ENCODE measurements around the gene DSCAM. TPM values are rescaled to one million over a fixed set of nuclear protein-coding genes. Genes with fewer than 3 reads are reported as not detected.

The DSCAM gene
- total and polyA plus RNA-seq, 2 experiments from 2014 or later = 0.07 TPM; not detected in 1

- TF ChIP-seq ZNF462 (CRISPR knock-in tag; IDR thresholded peaks at IDR 0.05) = no peak
- no peak for TF ChIP-seq STAT1 (IDR thresholded peaks at IDR 0.05; ENCODE audit: unreplicated experiment)
Measured at GRCh38 chr21:40671716-40672115, 175.2 kb downstream of the DSCAM start (continued).

DNA sequence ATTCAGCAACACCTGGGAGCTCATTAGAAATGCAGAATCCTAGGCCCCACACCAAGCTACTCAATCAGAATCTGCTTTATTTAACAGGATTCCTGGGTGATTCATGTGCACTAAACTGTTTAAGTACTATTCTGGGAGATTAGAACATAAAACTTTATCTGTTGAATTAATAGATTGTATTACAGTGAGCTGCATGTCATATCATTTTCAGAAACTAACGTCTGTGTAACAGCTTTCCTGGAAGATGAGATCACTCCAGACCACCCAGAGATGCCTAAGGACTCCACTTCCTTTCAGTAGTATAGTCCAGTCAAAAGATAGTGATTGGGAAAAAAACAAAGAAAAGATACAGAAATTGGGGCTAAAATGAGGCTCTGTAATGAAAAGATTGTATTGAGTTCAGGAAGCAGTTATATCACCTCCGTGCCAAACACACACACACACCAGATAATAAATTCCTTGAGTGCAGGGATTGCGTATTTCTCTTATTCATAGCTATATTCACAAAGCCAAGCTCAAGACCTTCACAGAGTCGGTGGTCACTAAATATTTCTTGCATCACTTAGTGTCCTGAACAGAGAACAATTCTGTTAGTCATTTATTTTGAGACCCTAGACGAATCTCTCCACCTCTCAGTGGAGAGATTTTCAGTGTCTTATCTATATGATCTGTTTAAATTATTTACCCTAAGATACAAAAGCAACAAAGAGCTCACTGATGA, 178.2 kb downstream of the DSCAM start:
- no peak overlapping the region for H3K27ac ChIP-seq (ENCODE audit: low read depth)
- DNase-seq (ENCODE audit: low spot score) (no peak), ATAC-seq (no peak)
- no peaks in the 10 kb centered on the region for H3K79me2 ChIP-seq (replicated peaks; ENCODE audit: insufficient read depth)
- peaks cover 6% of the 10 kb centered on the region; the same call in 2 of the 3 replicates for H3K4me1 Mint-ChIP-seq
- H3K4me2 ChIP-seq = no peak overlapping the region
- peaks cover 14% of the 10 kb centered on the region for H3K36me3 Mint-ChIP-seq (ENCODE audit: low read depth)
- no peaks in the 10 kb centered on the region for H3K27me3 ChIP-seq (ENCODE audit: insufficient read depth)
- peaks cover 5% of the 10 kb centered on the region for H3K27me3 Mint-ChIP-seq (ENCODE audit: insufficient read depth, low read depth, poor library complexity)
- no peak overlapping the region for H3K4me3 Mint-ChIP-seq
- H3K4me3 ChIP-seq = no peak overlapping the region
- H3K9me3 Mint-ChIP-seq = peaks cover 89% of the 10 kb centered on the region
- no peaks in the 10 kb centered on the region for H3K36me3 ChIP-seq (ENCODE audit: insufficient read depth)
- H3K4me1 ChIP-seq (ENCODE audit: insufficient read depth) = no peaks in the 10 kb centered on the region
- no peaks in the 10 kb centered on the region for H4K20me1 ChIP-seq (replicated peaks; ENCODE audit: insufficient read depth)
- H3K9me2 ChIP-seq (ENCODE audit: insufficient read depth) = no peaks in the 10 kb centered on the region
- no peak overlapping the region for H3K27ac Mint-ChIP-seq
- no peaks in the 10 kb centered on the region for H3F3A ChIP-seq (replicated peaks; ENCODE audit: low read depth)
- no peak overlapping the region for H2AFZ ChIP-seq
- TF ChIP-seq EZH2 (IDR thresholded peaks at IDR 0.05; ENCODE audit: low read depth, unreplicated experiment) (no peak), ZNF462 (CRISPR knock-in tag; IDR thresholded peaks at IDR 0.05) (no peak), JUNB (IDR thresholded peaks at IDR 0.05; ENCODE audit: unreplicated experiment) (no peak), ZNF331 (CRISPR knock-in tag; IDR thresholded peaks at IDR 0.05; ENCODE audit: low read depth) (no peak), POLR2AphosphoS5 (IDR thresholded peaks at IDR 0.05; ENCODE audit: low read depth) (no peak), CREB1 (CRISPR knock-in tag; IDR thresholded peaks at IDR 0.05; ENCODE audit: low read depth) (no peak), EZH2phosphoT487 (IDR thresholded peaks at IDR 0.05; ENCODE audit: unreplicated experiment) (no peak), STAT1 (IDR thresholded peaks at IDR 0.05; ENCODE audit: unreplicated experiment) (no peak)

Data from GM23338 (cell line).